GM12878 (cell line): Measurements from ENCODE around the gene ASIC5. TPM values are rescaled to one million over a fixed set of nuclear protein-coding genes. Genes with fewer than 3 reads are reported as not detected.

Experiments used
- BCL11A ChIP-seq: IDR thresholded peaks from 2 replicates; pipeline ENCODE4 v1.6.1; 2011; ENCODE audit warnings: low read depth, low read length
- BHLHE40 ChIP-seq, 2 experiments: fragments of 450-650 bp in 1 of 2; IDR thresholded peaks; 2 replicates each; pipeline ENCODE4 v1.6.1; 2011 to 2017; ENCODE audit warnings: low read depth in 2 of 2, borderline replicate concordance in 1 of 2, improper control_type of control experiment in 1 of 2, low read length in 1 of 2, mild to moderate bottlenecking in 1 of 2
- CREM ChIP-seq: IDR thresholded peaks from 2 replicates; pipeline ENCODE4 v1.6.1; 2014; ENCODE audit warnings: antibody characterized with exemption, low read depth
- EP300 ChIP-seq, 2 experiments: fragments of 150-350 bp in 1 of 2; IDR thresholded peaks; 2 replicates each; pipeline ENCODE4 v1.6.1; 2011 to 2012; ENCODE audit warnings: low read depth in 2 of 2, low read length in 2 of 2, borderline replicate concordance in 1 of 2, improper control_type of control experiment in 1 of 2, inconsistent platforms in 1 of 2; ENCODE audit not compliant: control insufficient read depth in 1 of 2
- IRF4 ChIP-seq: IDR thresholded peaks from 2 replicates; pipeline ENCODE4 v1.6.1; 2011; ENCODE audit warnings: low read depth, low read length
- KDM1A ChIP-seq: fragments of 200-600 bp; sonication (generic); IDR thresholded peaks from 2 replicates; pipeline ENCODE4 v1.6.1; 2016; ENCODE audit warnings: borderline replicate concordance
- NKRF ChIP-seq: fragments of 450-650 bp; conservative IDR thresholded peaks from 2 replicates; pipeline ENCODE4 v1.6.1; 2017; ENCODE audit warnings: mild to moderate bottlenecking, moderate library complexity
- SMAD5 ChIP-seq: IDR thresholded peaks from 2 replicates; pipeline ENCODE4 v1.6.1; 2016; ENCODE audit warnings: antibody characterized with exemption, low read depth
- TCF12 ChIP-seq: IDR thresholded peaks from 2 replicates; pipeline ENCODE4 v1.6.1; 2011; ENCODE audit warnings: low read depth, mild to moderate bottlenecking, low read length
- ZNF207 ChIP-seq: fragments of 450-650 bp; IDR thresholded peaks from 2 replicates; pipeline ENCODE4 v1.6.1; 2014; ENCODE audit warnings: antibody characterized with exemption, mild to moderate bottlenecking, borderline replicate concordance
- ZNF24 ChIP-seq: fragments of 450-650 bp; IDR thresholded peaks from 2 replicates; pipeline ENCODE4 v1.6.1; 2017; ENCODE audit warnings: antibody characterized with exemption, mild to moderate bottlenecking
- polyA plus RNA-seq, 11 experiments: library from polyadenylated mRNA; depleted of rRNA in 4 of 11; unstranded in 6 of 11; stranded (reverse) in 5 of 11; fragments of >200 nt; fragmentation: Nextera tagmentation in 4 of 11; fragmentation: Illumina TruSeq in 1 of 11; extraction: Ambion mirVana in 4 of 11; extraction: Trizol in 1 of 11; gene quantifications; 1 replicate in 1 of 11; 2 replicates in 10 of 11; pipeline versions ENCODE4 v1.2.1 to v1.2.3, GENCODE V29; 2011 to 2016; ENCODE audit warnings: inconsistent platforms in 2 of 11, missing spikeins in 2 of 11, low read depth in 1 of 11
- total RNA-seq, 4 experiments: library from RNA; depleted of rRNA in 3 of 4; stranded (reverse); fragments of >200 nt in 3 of 4; fragmentation: Illumina TruSeq in 1 of 4; extraction: Trizol in 1 of 4; gene quantifications; 2 replicates each; pipeline versions ENCODE4 v1.2.1 to v1.2.3, GENCODE V29; 2013 to 2021

The ASIC5 gene
- total and polyA plus RNA-seq, 10 of the 15 experiments (the other 5 are each of a cell fraction or from before 2014, with no cell fraction given) = not detected

- TF ChIP-seq NKRF (no peak), IRF4 (no peak), SMAD5 (no peak), KDM1A (no peak), CREM (no peak), BHLHE40 (IDR thresholded peaks at IDR 0.05; ENCODE audit: borderline replicate concordance in 1 of 2, low read depth in 2 of 2, low read length in 1 of 2) (peak in 1 of 2 experiments; percentile 69; a peak in 1 of 4 replicates), ZNF207 (no peak), ZNF24 (peak; percentile 84), BCL11A (peak; percentile 81), EP300 (IDR thresholded peaks at IDR 0.05; ENCODE audit: borderline replicate concordance in 1 of 2, control insufficient read depth in 1 of 2, low read depth in 2 of 2, low read length in 2 of 2) (peak in 1 of 2 experiments; percentile 66; a peak in 1 of 4 replicates), TCF12 (0 out of 2 replicates have a peak, but pooled peaks have one; percentile 35)
These were observed 23.1 kb upstream of the ASIC5 start (continued) for GRCh38 chr4:155889031-155889793.
